Activated CD4-positive, CD25-positive, alpha-beta regulatory T cell treated with anti-CD3 and anti-CD28 coated beads, Interleukin-2, amount 50 U/mL, for 16 hours (primary cell): ENCODE measurements around the gene SRA1.
A peak's percentile ranks its signal among the peaks of the same experiment; 100 is the strongest.

Source experiments
- DNase-seq: peaks from one replicate; pipeline ENCODE4 v3.0.0-alpha.2; 2020; ENCODE audit warnings: low read depth, low spot score

SRA1 gene

GRCh38 chr5:140570488-140570887 lies 13.2 kb upstream of the SRA1 start:
- DNase-seq: no peak

GRCh38 chr5:140570058-140570457 lies 12.8 kb upstream of the SRA1 start:
- DNase-seq: no peak

GRCh38 chr5:140569197-140569596 lies 11.9 kb upstream of the SRA1 start:
- DNase-seq: no peak

GRCh38 chr5:140568443-140569063 lies 11.3 kb upstream of the SRA1 start:
- DNase-seq: no peak

GRCh38 chr5:140567871-140568270 lies 10.6 kb upstream of the SRA1 start:
- no peak for DNase-seq

- DNase-seq: no peak
Measured at GRCh38 chr5:140567136-140567818, 10.0 kb upstream of the SRA1 start.

- no peak for DNase-seq
Measured at GRCh38 chr5:140566665-140567064, 9.4 kb upstream of the SRA1 start.

GRCh38 chr5:140565780-140566095 lies 8.5 kb upstream of the SRA1 start:
- DNase-seq: no peak

- DNase-seq: no peak
Measured at GRCh38 chr5:140565024-140565779, 7.9 kb upstream of the SRA1 start.

- DNase-seq: peak; percentile 97
Measured at GRCh38 chr5:140564196-140565023, 7.1 kb upstream of the SRA1 start, which contains the start of the genes APBB3 and SLC35A4. TSS of gene APBB3 (minus strand) at chr5:140564598. CDS start at chr5:140564245, 353 bp downstream. TSS of gene SLC35A4 (plus strand) at chr5:140564828. CDS start at chr5:140567170, 2,342 bp downstream.

GRCh38 chr5:140563596-140563995 lies 6.3 kb upstream of the SRA1 start:
- no peak for DNase-seq

GRCh38 chr5:140561753-140562523 lies 4.7 kb upstream of the SRA1 start:
- no peak for DNase-seq

GRCh38 chr5:140560227-140560626 lies 3.0 kb upstream of the SRA1 start:
- DNase-seq: no peak

GRCh38 chr5:140558542-140558941 lies 1.3 kb upstream of the SRA1 start:
- DNase-seq: no peak

GRCh38 chr5:140557965-140558364 lies 692 bp upstream of the SRA1 start:
- DNase-seq: no peak

GRCh38 chr5:140556438-140556837 lies 835 bp downstream of the SRA1 start:
- DNase-seq: no peak

GRCh38 chr5:140555747-140556312 lies 1.4 kb downstream of the SRA1 start:
- no peak for DNase-seq

- DNase-seq: no peak
Measured at GRCh38 chr5:140554454-140554853, 2.8 kb downstream of the SRA1 start.

GRCh38 chr5:140553657-140554056 lies 3.6 kb downstream of the SRA1 start:
- no peak for DNase-seq

- DNase-seq: no peak
Measured at GRCh38 chr5:140551872-140552271, 5.4 kb downstream of the SRA1 start.
